ENCODE measurements around the gene IQGAP3. TPM values are rescaled to one million over a fixed set of nuclear protein-coding genes. Genes with fewer than 3 reads are reported as not detected.
A peak's percentile ranks its signal among the peaks of the same experiment; 100 is the strongest.

IQGAP3 gene
- total RNA-seq, 1 donor from 2014 or later: 43.1 TPM

GRCh38 chr1:156547434-156547833 lies 24.9 kb downstream of the IQGAP3 start:
- no peak for TF ChIP-seq CTCF (conservative IDR thresholded peaks at IDR 0.05)
- Mint-ChIP-seq H3K27ac (ENCODE audit: unreplicated experiment) (peak overlapping the region; percentile 52), H3K27me3 (ENCODE audit: low read depth) (no peaks in the 10 kb centered on the region), H3K36me3 (ENCODE audit: low read depth) (peaks cover 9% of the 10 kb centered on the region), H3K4me3 (no peak overlapping the region), H3K4me1 (no peaks in the 10 kb centered on the region), H3K9me3 (no peaks in the 10 kb centered on the region)
- no peak for DNase-seq (ENCODE audit: low read depth, low spot score)

DNA sequence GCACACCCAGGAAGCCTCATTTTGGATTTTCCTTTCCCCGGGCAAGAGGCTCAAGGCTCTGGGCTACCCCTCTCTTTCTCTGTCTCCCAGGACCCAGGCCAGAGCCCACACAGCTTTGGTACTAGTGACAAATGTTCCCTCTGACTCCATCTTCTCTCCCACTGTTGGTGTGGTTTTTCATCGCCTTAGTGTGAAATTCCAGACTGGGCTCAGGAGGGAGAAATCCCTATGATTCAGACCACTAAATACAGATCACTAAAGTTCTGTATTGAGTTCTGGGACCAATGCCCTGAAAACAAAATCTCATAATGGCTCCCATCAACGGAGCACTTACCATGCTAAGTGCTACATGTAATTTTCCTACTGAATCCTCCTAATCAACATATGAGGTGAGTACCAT lies 26.1 kb downstream of the IQGAP3 start:
- no peak overlapping the region for H3K27ac Mint-ChIP-seq (ENCODE audit: unreplicated experiment)

DNA sequence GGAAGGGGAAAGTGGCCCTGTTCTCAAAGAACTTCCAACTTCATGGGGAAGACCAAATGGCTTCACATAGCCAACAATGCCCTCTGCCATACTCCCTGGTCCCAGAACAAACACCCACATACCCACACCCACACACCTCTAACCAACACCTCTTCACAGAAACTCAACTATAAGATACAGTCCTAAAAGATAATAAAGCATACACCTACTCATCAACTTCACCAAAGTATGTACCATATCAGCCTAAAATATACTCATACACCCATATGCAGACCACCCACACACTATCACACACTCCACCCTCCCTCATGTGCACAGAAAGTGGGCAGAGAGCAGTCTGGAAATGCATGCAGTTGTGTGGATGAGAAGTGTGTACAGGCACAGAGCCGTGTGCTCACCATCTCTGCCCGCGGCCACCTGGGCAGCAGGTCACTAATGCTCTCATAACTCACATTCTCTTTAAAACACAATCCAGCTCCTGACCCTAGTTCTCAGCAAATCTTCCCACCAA lies 27.7 kb downstream of the IQGAP3 start:
- Mint-ChIP-seq H3K4me1 (no peaks in the 10 kb centered on the region), H3K4me3 (no peak overlapping the region), H3K27ac (ENCODE audit: unreplicated experiment) (peak overlapping the region; percentile 36), H3K36me3 (ENCODE audit: low read depth) (peaks cover 8% of the 10 kb centered on the region), H3K27me3 (ENCODE audit: low read depth) (no peaks in the 10 kb centered on the region), H3K9me3 (no peaks in the 10 kb centered on the region)
- DNase-seq (ENCODE audit: low read depth, low spot score): no peak
- TF ChIP-seq CTCF (conservative IDR thresholded peaks at IDR 0.05): no peak

More for the DNA sequence above, 26.1 kb downstream of the IQGAP3 start:
- Mint-ChIP-seq H3K27me3 (ENCODE audit: low read depth) (no peaks in the 10 kb centered on the region), H3K4me1 (no peaks in the 10 kb centered on the region), H3K36me3 (ENCODE audit: low read depth) (peaks cover 8% of the 10 kb centered on the region), H3K4me3 (no peak overlapping the region), H3K9me3 (no peaks in the 10 kb centered on the region)
- DNase-seq (ENCODE audit: low read depth, low spot score): no peak
- no peak for TF ChIP-seq CTCF (conservative IDR thresholded peaks at IDR 0.05)

GRCh38 chr1:156543066-156543465 lies 29.3 kb downstream of the IQGAP3 start:
- no peak for TF ChIP-seq CTCF (conservative IDR thresholded peaks at IDR 0.05)
- Mint-ChIP-seq H3K27me3 (ENCODE audit: low read depth) (no peaks in the 10 kb centered on the region), H3K4me1 (no peaks in the 10 kb centered on the region), H3K9me3 (no peaks in the 10 kb centered on the region), H3K27ac (ENCODE audit: unreplicated experiment) (peak overlapping the region; percentile 30), H3K36me3 (ENCODE audit: low read depth) (peaks cover 19% of the 10 kb centered on the region), H3K4me3 (no peak overlapping the region)
- DNase-seq (ENCODE audit: low read depth, low spot score): no peak

DNA sequence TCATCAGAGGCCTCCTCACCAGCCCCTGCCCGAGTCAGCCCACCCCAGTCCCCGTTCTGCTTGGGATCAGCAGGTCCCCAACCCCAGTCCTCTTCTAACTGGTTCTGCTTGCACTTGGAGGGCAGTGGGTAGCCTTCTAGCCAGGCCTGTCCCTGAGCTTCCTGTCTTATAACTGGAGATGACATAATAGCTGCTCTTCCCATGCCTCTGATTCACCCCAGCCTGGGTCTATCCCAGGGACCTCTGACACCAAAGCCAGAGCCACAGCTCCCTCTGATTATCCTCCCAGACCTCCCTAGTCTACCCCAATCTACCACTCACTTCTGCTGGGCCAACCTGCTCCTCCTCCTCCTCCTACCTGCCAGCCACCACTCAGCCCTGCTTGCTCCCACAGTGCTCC lies 31.4 kb downstream of the IQGAP3 start:
- no peaks in the 10 kb centered on the region for H3K4me1 Mint-ChIP-seq
- peaks cover 23% of the 10 kb centered on the region for H3K36me3 Mint-ChIP-seq (ENCODE audit: low read depth)
- H3K4me3 Mint-ChIP-seq: no peak overlapping the region
- H3K9me3 Mint-ChIP-seq: no peaks in the 10 kb centered on the region
- DNase-seq (ENCODE audit: low read depth, low spot score): no peak
- H3K27me3 Mint-ChIP-seq (ENCODE audit: low read depth): no peaks in the 10 kb centered on the region
- TF ChIP-seq CTCF (conservative IDR thresholded peaks at IDR 0.05): no peak
- no peak overlapping the region for H3K27ac Mint-ChIP-seq (ENCODE audit: unreplicated experiment)

Data from neural crest cell (in vitro differentiated cells).